Stimulated activated CD8-positive, alpha-beta memory T cell treated with anti-CD3 and anti-CD28 coated beads, Interleukin-15, amount 100 ng/mL, for 1 hour (primary cell): Measurements from ENCODE around the gene GTPBP4.
A peak's percentile ranks its signal among the peaks of the same experiment; 100 is the strongest.
"Not testable (repeated sequence)": the region's sequence is repeated elsewhere in the genome, so short reads cannot be mapped to it uniquely, and the experiment has no call there.

ENCODE experiments used
- DNase-seq: peaks from one replicate; pipeline ENCODE4 v3.0.0-alpha.2; 2020; ENCODE audit warnings: low read depth

The GTPBP4 gene

GRCh38 chr10:1025683-1026082, 37.4 kb downstream of the GTPBP4 start, which contains the start of gene IDI2:
TSS of gene IDI2 (minus strand) at chr10:1025859. CDS start at chr10:1024723, 1,136 bp downstream.
- no peak for DNase-seq

- DNase-seq, result no peak
Measured at GRCh38 chr10:1026578-1026977, 38.3 kb downstream of the GTPBP4 start.

GRCh38 chr10:1029838-1030237, 41.6 kb downstream of the GTPBP4 start:
- DNase-seq, result no peak

GRCh38 chr10:1033601-1034000, 45.4 kb downstream of the GTPBP4 start:
- no peak for DNase-seq

GRCh38 chr10:1034758-1035157, 46.5 kb downstream of the GTPBP4 start:
- no peak for DNase-seq

GRCh38 chr10:1035201-1035600, 47.0 kb downstream of the GTPBP4 start:
- no peak for DNase-seq

GRCh38 chr10:1036341-1036791, 48.1 kb downstream of the GTPBP4 start:
- no peak for DNase-seq

GRCh38 chr10:1037098-1037497, 48.9 kb downstream of the GTPBP4 start:
- no peak for DNase-seq

- not testable (repeated sequence) for DNase-seq
Measured at GRCh38 chr10:1038769-1039168, 50.5 kb downstream of the GTPBP4 start.

GRCh38 chr10:1040133-1040532, 51.9 kb downstream of the GTPBP4 start:
- no peak for DNase-seq

- DNase-seq, result no peak
Measured at GRCh38 chr10:1041514-1041913, 53.3 kb downstream of the GTPBP4 start.

GRCh38 chr10:1043532-1043995, 55.3 kb downstream of the GTPBP4 start:
- no peak for DNase-seq

- DNase-seq, result no peak
Measured at GRCh38 chr10:1044146-1044545, 55.9 kb downstream of the GTPBP4 start.

GRCh38 chr10:1044964-1045363, 56.7 kb downstream of the GTPBP4 start:
- DNase-seq, result no peak

GRCh38 chr10:1045415-1045814, 57.2 kb downstream of the GTPBP4 start:
- DNase-seq, result no peak

- no peak for DNase-seq
Measured at GRCh38 chr10:1047937-1048336, 59.7 kb downstream of the GTPBP4 start.

GRCh38 chr10:1048349-1048731, 60.1 kb downstream of the GTPBP4 start:
- peak; percentile 25 for DNase-seq

GRCh38 chr10:1048732-1049424, 60.6 kb downstream of the GTPBP4 start, which contains the start of gene IDI1:
TSS of gene IDI1 (minus strand) at chr10:1049119. CDS start at chr10:1049003, 116 bp downstream.
- DNase-seq, result peak; percentile 91

GRCh38 chr10:1049425-1049958, 61.3 kb downstream of the GTPBP4 start:
- no peak for DNase-seq

- DNase-seq, result no peak
Measured at GRCh38 chr10:1050145-1050544, 61.9 kb downstream of the GTPBP4 start.

GRCh38 chr10:1050554-1050953, 62.3 kb downstream of the GTPBP4 start:
- no peak for DNase-seq

GRCh38 chr10:1054684-1055083, 66.5 kb downstream of the GTPBP4 start:
- no peak for DNase-seq

GRCh38 chr10:1056326-1057105, 68.3 kb downstream of the GTPBP4 start, which contains the start of gene WDR37:
TSS of gene WDR37 (plus strand) at chr10:1056385. CDS start at chr10:1072156, 15,771 bp downstream.
- DNase-seq, result peak; percentile 80
